GM21717 (cell line): ENCODE data around the gene RAB6B.

Experiments used
- ATAC-seq: cut with Tn5 transposase; IDR thresholded peaks from one replicate; pipeline ENCODE4 v1.9.1; 2021; ENCODE audit warnings: mild to moderate bottlenecking, moderate library complexity; ENCODE audit not compliant: unreplicated experiment

RAB6B gene

GRCh38 chr3:133931084-133931483 is 35.4 kb upstream of the RAB6B start:
- no peak for ATAC-seq

GRCh38 chr3:133930341-133930933 is 34.8 kb upstream of the RAB6B start:
- ATAC-seq = no peak

- no peak for ATAC-seq
Measured at GRCh38 chr3:133928903-133929607, 33.4 kb upstream of the RAB6B start.

- ATAC-seq = no peak
Measured at GRCh38 chr3:133928136-133928893, 32.6 kb upstream of the RAB6B start.

GRCh38 chr3:133927540-133928066 is 31.9 kb upstream of the RAB6B start:
- ATAC-seq = peak; percentile 65

- no peak for ATAC-seq
Measured at GRCh38 chr3:133926736-133927539, 31.3 kb upstream of the RAB6B start.

GRCh38 chr3:133925960-133926735 is 30.5 kb upstream of the RAB6B start:
- ATAC-seq = no peak

- no peak for ATAC-seq
Measured at GRCh38 chr3:133924041-133924440, 28.4 kb upstream of the RAB6B start.

GRCh38 chr3:133921592-133921991 is 25.9 kb upstream of the RAB6B start:
- ATAC-seq = no peak

- ATAC-seq = no peak
Measured at GRCh38 chr3:133917144-133917543, 21.5 kb upstream of the RAB6B start.

GRCh38 chr3:133915685-133916658 is 20.3 kb upstream of the RAB6B start:
- no peak for ATAC-seq

- ATAC-seq = no peak
Measured at GRCh38 chr3:133914839-133915600, 19.3 kb upstream of the RAB6B start.

GRCh38 chr3:133910422-133910821 is 14.7 kb upstream of the RAB6B start:
- no peak for ATAC-seq

GRCh38 chr3:133905376-133905775 is 9.7 kb upstream of the RAB6B start:
- no peak for ATAC-seq

GRCh38 chr3:133901847-133902246 is 6.2 kb upstream of the RAB6B start:
- no peak for ATAC-seq

GRCh38 chr3:133901083-133901482 is 5.4 kb upstream of the RAB6B start:
- ATAC-seq = no peak

GRCh38 chr3:133899311-133899710 is 3.6 kb upstream of the RAB6B start:
- no peak for ATAC-seq

GRCh38 chr3:133897547-133897946 is 1.9 kb upstream of the RAB6B start:
- ATAC-seq = no peak
